Hepatocyte (in vitro differentiated cells): ENCODE results near the gene SLC2A13.

Experiments
- EZH2 ChIP-seq: fragments of 200-600 bp; sonication (generic); IDR thresholded peaks from 2 replicates; pipeline ENCODE4 v1.6.1; 2016; ENCODE audit warnings: antibody characterized with exemption, mild to moderate bottlenecking, borderline replicate concordance
- TF ChIP-seq, protein P1 (sequence below): fragments of 200-600 bp; sonication (generic); IDR thresholded peaks from 2 replicates; pipeline ENCODE4 v1.5.1; 2016; ENCODE audit warnings: antibody characterized with exemption, mild to moderate bottlenecking; ENCODE audit not compliant: poor library complexity

DNA sequence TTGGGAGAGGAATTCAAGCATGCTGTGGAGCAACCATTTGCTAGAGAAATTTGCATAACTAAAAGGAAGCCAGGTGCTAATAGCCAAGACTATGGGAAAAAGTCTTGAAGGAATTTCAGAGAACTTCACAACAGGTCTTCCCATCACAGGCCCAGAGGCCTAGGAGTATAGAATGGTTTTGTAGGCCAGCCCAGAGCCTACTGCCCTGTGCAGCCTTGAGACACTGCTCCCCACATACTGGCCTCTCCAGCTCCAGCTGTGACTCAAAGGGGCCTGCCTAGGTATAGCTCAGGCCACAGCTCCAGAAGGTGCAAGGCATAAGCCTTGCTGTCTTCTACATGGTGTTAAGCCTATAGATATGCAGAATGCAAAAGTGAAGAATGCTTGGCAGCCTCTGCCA lies 227.1 kb downstream of the SLC2A13 start:
- TF ChIP-seq, protein P1, sequence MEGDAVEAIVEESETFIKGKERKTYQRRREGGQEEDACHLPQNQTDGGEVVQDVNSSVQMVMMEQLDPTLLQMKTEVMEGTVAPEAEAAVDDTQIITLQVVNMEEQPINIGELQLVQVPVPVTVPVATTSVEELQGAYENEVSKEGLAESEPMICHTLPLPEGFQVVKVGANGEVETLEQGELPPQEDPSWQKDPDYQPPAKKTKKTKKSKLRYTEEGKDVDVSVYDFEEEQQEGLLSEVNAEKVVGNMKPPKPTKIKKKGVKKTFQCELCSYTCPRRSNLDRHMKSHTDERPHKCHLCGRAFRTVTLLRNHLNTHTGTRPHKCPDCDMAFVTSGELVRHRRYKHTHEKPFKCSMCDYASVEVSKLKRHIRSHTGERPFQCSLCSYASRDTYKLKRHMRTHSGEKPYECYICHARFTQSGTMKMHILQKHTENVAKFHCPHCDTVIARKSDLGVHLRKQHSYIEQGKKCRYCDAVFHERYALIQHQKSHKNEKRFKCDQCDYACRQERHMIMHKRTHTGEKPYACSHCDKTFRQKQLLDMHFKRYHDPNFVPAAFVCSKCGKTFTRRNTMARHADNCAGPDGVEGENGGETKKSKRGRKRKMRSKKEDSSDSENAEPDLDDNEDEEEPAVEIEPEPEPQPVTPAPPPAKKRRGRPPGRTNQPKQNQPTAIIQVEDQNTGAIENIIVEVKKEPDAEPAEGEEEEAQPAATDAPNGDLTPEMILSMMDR: no peak
- TF ChIP-seq EZH2: no peak
